ENCODE results near the gene CRIP1.

CRIP1 gene

DNA sequence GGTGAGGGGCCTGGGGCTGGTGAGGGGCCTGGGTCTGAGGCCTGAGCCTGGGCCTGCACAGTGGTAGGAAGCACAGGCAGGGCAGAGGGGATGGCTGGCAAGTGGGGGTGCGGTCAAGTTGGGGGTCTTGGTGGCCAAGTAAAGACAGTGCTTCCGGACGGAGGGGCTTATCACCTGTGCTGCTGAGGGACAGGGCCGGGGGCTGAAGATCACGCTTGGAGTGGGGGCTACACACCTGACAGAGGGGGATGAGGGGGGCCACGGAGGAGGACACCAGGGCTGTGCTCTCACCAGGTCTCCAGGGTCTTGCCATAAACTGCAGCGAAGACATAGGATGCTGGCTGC, 16.6 kb downstream of the CRIP1 start:
- TF ChIP-seq ZBTB7A (IDR thresholded peaks at IDR 0.05; ENCODE audit: low read depth): no peak
- TF ChIP-seq EGR1 (IDR thresholded peaks at IDR 0.05): no peak
- TF ChIP-seq EP300 (IDR thresholded peaks at IDR 0.05; ENCODE audit: borderline replicate concordance): no peak
- TF ChIP-seq TCF12 (IDR thresholded peaks at IDR 0.05; ENCODE audit: low read depth): no peak
- no peak for TF ChIP-seq CREB1 (IDR thresholded peaks at IDR 0.05; ENCODE audit: low read depth)
- TF ChIP-seq YY1 (IDR thresholded peaks at IDR 0.05; ENCODE audit: low read depth): no peak
- TF ChIP-seq NFIC (IDR thresholded peaks at IDR 0.05): no peak
- no peak for TF ChIP-seq USF1 (IDR thresholded peaks at IDR 0.05)
- no peak for TF ChIP-seq MAX (IDR thresholded peaks at IDR 0.05)
- no peak for TF ChIP-seq CEBPB (IDR thresholded peaks at IDR 0.05)
- TF ChIP-seq TAF1 (IDR thresholded peaks at IDR 0.05; ENCODE audit: low read depth): no peak
- TF ChIP-seq FOXM1 (IDR thresholded peaks at IDR 0.05; ENCODE audit: borderline replicate concordance, low read depth): no peak
- no peak for TF ChIP-seq RAD21 (IDR thresholded peaks at IDR 0.05; ENCODE audit: low read depth)

GRCh38 chr14:105503935-105504692, 17.4 kb downstream of the CRIP1 start:
- TF ChIP-seq CEBPB (IDR thresholded peaks at IDR 0.05) (no peak), FOXM1 (IDR thresholded peaks at IDR 0.05; ENCODE audit: borderline replicate concordance, low read depth) (no peak), NFIC (IDR thresholded peaks at IDR 0.05) (no peak), RAD21 (IDR thresholded peaks at IDR 0.05; ENCODE audit: low read depth) (no peak), TEAD4 (IDR thresholded peaks at IDR 0.05) (no peak), TAF1 (IDR thresholded peaks at IDR 0.05; ENCODE audit: low read depth) (no peak), ZBTB7A (IDR thresholded peaks at IDR 0.05; ENCODE audit: low read depth) (no peak), YY1 (IDR thresholded peaks at IDR 0.05; ENCODE audit: low read depth) (no peak), MAX (IDR thresholded peaks at IDR 0.05) (no peak), EGR1 (IDR thresholded peaks at IDR 0.05) (no peak), EP300 (IDR thresholded peaks at IDR 0.05; ENCODE audit: borderline replicate concordance) (no peak), REST (IDR thresholded peaks at IDR 0.05; ENCODE audit: low read depth) (no peak), CREB1 (IDR thresholded peaks at IDR 0.05; ENCODE audit: low read depth) (no peak), TCF12 (IDR thresholded peaks at IDR 0.05; ENCODE audit: low read depth) (no peak), USF1 (IDR thresholded peaks at IDR 0.05) (no peak)

GRCh38 chr14:105505101-105505500, 18.4 kb downstream of the CRIP1 start:
- TF ChIP-seq FOXM1 (IDR thresholded peaks at IDR 0.05; ENCODE audit: borderline replicate concordance, low read depth) (no peak), MAX (IDR thresholded peaks at IDR 0.05) (no peak), NFIC (IDR thresholded peaks at IDR 0.05) (no peak), ZBTB7A (IDR thresholded peaks at IDR 0.05; ENCODE audit: low read depth) (no peak), CREB1 (IDR thresholded peaks at IDR 0.05; ENCODE audit: low read depth) (no peak), USF1 (IDR thresholded peaks at IDR 0.05) (no peak), REST (IDR thresholded peaks at IDR 0.05; ENCODE audit: low read depth) (no peak), YY1 (IDR thresholded peaks at IDR 0.05; ENCODE audit: low read depth) (no peak), TEAD4 (IDR thresholded peaks at IDR 0.05) (no peak), RAD21 (IDR thresholded peaks at IDR 0.05; ENCODE audit: low read depth) (no peak), EGR1 (IDR thresholded peaks at IDR 0.05) (no peak), CEBPB (IDR thresholded peaks at IDR 0.05) (no peak), EP300 (IDR thresholded peaks at IDR 0.05; ENCODE audit: borderline replicate concordance) (no peak), TAF1 (IDR thresholded peaks at IDR 0.05; ENCODE audit: low read depth) (no peak), TCF12 (IDR thresholded peaks at IDR 0.05; ENCODE audit: low read depth) (no peak)

DNA sequence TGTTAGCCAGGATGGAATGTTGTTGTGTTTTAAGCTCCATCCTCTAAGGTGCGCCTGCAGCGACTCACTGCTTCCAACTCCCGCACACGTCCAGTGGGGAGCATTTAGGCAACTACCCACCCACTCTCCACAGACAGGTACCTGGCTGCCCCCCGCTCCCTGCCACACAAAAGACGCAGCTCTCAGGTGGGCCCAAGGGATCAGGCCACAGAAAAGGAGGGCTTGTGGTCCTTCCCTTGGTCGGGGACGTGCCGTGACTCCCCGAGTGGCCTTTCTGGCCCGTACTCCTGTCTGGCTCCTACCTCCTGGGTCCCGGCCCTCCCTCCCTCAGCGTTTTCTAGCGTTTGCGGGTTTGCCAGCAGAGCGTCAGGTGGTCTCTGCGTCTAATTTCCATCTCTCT, 20.6 kb downstream of the CRIP1 start:
- TF ChIP-seq ZBTB7A (IDR thresholded peaks at IDR 0.05; ENCODE audit: low read depth) (no peak), YY1 (IDR thresholded peaks at IDR 0.05; ENCODE audit: low read depth) (no peak), TEAD4 (IDR thresholded peaks at IDR 0.05) (no peak), MAX (IDR thresholded peaks at IDR 0.05) (no peak), NFIC (IDR thresholded peaks at IDR 0.05) (no peak), RAD21 (IDR thresholded peaks at IDR 0.05; ENCODE audit: low read depth) (no peak), REST (IDR thresholded peaks at IDR 0.05; ENCODE audit: low read depth) (no peak), EP300 (IDR thresholded peaks at IDR 0.05; ENCODE audit: borderline replicate concordance) (no peak), TCF12 (IDR thresholded peaks at IDR 0.05; ENCODE audit: low read depth) (no peak), CREB1 (IDR thresholded peaks at IDR 0.05; ENCODE audit: low read depth) (no peak), EGR1 (IDR thresholded peaks at IDR 0.05) (no peak), TAF1 (IDR thresholded peaks at IDR 0.05; ENCODE audit: low read depth) (no peak), USF1 (IDR thresholded peaks at IDR 0.05) (no peak)

All from Ishikawa (cell line).